ENCODE results near the gene HOXC4. TPM values are rescaled to one million over a fixed set of nuclear protein-coding genes. Genes with fewer than 3 reads are reported as not detected.

Gene HOXC4
- total and polyA plus RNA-seq, 2 of the 8 experiments (the other 6 are each of a cell fraction or from before 2014, with no cell fraction given): not detected

GRCh38 chr12:54026640-54027441 lies 26.8 kb upstream of the HOXC4 start (continued):
- TF ChIP-seq FOSL1 (IDR thresholded peaks at IDR 0.05; ENCODE audit: insufficient read depth, low read depth, low read length) (no peak), SIX5 (IDR thresholded peaks at IDR 0.05; ENCODE audit: low read depth, low read length) (no peak), GABPA (IDR thresholded peaks at IDR 0.05; ENCODE audit: borderline replicate concordance, insufficient read depth, low read length) (no peak), HDAC6 (IDR thresholded peaks at IDR 0.05; ENCODE audit: low read depth, low read length) (no peak), RFX5 (IDR thresholded peaks at IDR 0.05; ENCODE audit: borderline replicate concordance, low read depth, low read length) (no peak), NRF1 (IDR thresholded peaks at IDR 0.05; ENCODE audit: low read depth, low read length) (no peak), ASH2L (IDR thresholded peaks at IDR 0.05; ENCODE audit: low read length) (no peak), CBX8 (IDR thresholded peaks at IDR 0.05; ENCODE audit: borderline replicate concordance, low read depth, low read length) (peak; percentile 42; the same call in 1 of the 2 replicates), CEBPB (IDR thresholded peaks at IDR 0.05; ENCODE audit: low read depth, low read length) (no peak), BACH1 (IDR thresholded peaks at IDR 0.05; ENCODE audit: low read length) (no peak), RNF2 (IDR thresholded peaks at IDR 0.05; ENCODE audit: borderline replicate concordance, low read depth, low read length, missing control alignments, poor library complexity, severe bottlenecking) (peak; percentile 90), TBP (IDR thresholded peaks at IDR 0.05; ENCODE audit: low read depth, low read length) (no peak), CBX5 (IDR thresholded peaks at IDR 0.05; ENCODE audit: low read depth, low read length) (no peak), CTBP2 (IDR thresholded peaks at IDR 0.05; ENCODE audit: borderline replicate concordance, insufficient read depth, insufficient read length, low read length) (no peak), RAD21 (IDR thresholded peaks at IDR 0.05 in 1 of 2, conservative IDR thresholded peaks at IDR 0.05 in 1 of 2; ENCODE audit: low read depth in 2 of 2, low read length in 2 of 2) (no peak)

All from H1 (cell line).